Neural progenitor cell (in vitro differentiated cells): ENCODE measurements around the gene TSEN54. TPM values are rescaled to one million over a fixed set of nuclear protein-coding genes. Genes with fewer than 3 reads are reported as not detected.

Source experiments
- DNase-seq: peaks from one replicate; pipeline ENCODE4 v3.0.0-alpha.2; 2016; ENCODE audit warnings: low spot score
- H2AFZ ChIP-seq: fragments of 200-600 bp; sonication (generic); replicated peaks from 2 replicates; pipeline ENCODE4 v1.6.1; 2016; ENCODE audit warnings: antibody characterized with exemption
- H3F3A ChIP-seq: fragments of 200-600 bp; sonication (generic); 2 replicates; pipeline ENCODE4 v1.6.1; 2016; ENCODE audit warnings: antibody characterized with exemption, low read depth
- H3K27ac ChIP-seq: fragments of 200-600 bp; sonication (generic); 2 replicates; pipeline ENCODE4 v1.5.1; 2016; ENCODE audit warnings: mild to moderate bottlenecking
- H3K27me3 ChIP-seq: fragments of 200-600 bp; sonication (generic); 2 replicates; pipeline ENCODE4 v1.6.1; 2016; ENCODE audit warnings: mild to moderate bottlenecking, moderate library complexity
- H3K36me3 ChIP-seq: fragments of 200-600 bp; sonication (generic); 2 replicates; pipeline ENCODE4 v1.5.1; 2016
- H3K4me1 ChIP-seq: fragments of 200-600 bp; sonication (generic); 2 replicates; pipeline ENCODE4 v1.6.1; 2016; ENCODE audit warnings: mixed run types
- H3K4me2 ChIP-seq: fragments of 200-600 bp; sonication (generic); 2 replicates; pipeline ENCODE4 v1.6.1; 2016
- H3K4me3 ChIP-seq: fragments of 200-600 bp; sonication (generic); 2 replicates; pipeline ENCODE4 v1.5.1; 2016
- H3K79me2 ChIP-seq: fragments of 200-600 bp; sonication (generic); 2 replicates; pipeline ENCODE4 v1.6.1; 2016; ENCODE audit warnings: low read depth
- H3K9ac ChIP-seq: fragments of 200-600 bp; sonication (generic); 2 replicates; pipeline ENCODE4 v1.6.1; 2016
- H3K9me3 ChIP-seq: fragments of 200-600 bp; sonication (generic); 2 replicates; pipeline ENCODE4 v1.5.1; 2016; ENCODE audit warnings: low read depth
- H4K20me1 ChIP-seq: fragments of 200-600 bp; sonication (generic); 2 replicates; pipeline ENCODE4 v1.6.1; 2016; ENCODE audit warnings: low read depth
- H3K27ac Mint-ChIP-seq: 3 replicates; pipeline ENCODE4 v1.8.0; 2021; ENCODE audit warnings: mixed read lengths
- H3K27me3 Mint-ChIP-seq: 2 replicates; pipeline ENCODE4 v1.8.0; 2022; ENCODE audit warnings: low read depth, mild to moderate bottlenecking, inconsistent platforms, moderate library complexity, mixed read lengths; ENCODE audit not compliant: insufficient read depth
- H3K36me3 Mint-ChIP-seq: 3 replicates; pipeline ENCODE4 v1.8.0; 2021; ENCODE audit warnings: mixed read lengths
- H3K4me1 Mint-ChIP-seq: 3 replicates; pipeline ENCODE4 v1.8.0; 2021; ENCODE audit warnings: mixed read lengths
- H3K4me3 Mint-ChIP-seq: 3 replicates; pipeline ENCODE4 v1.8.0; 2021; ENCODE audit warnings: mild to moderate bottlenecking, moderate library complexity, mixed read lengths
- H3K9me3 Mint-ChIP-seq: 3 replicates; pipeline ENCODE4 v1.8.0; 2020; ENCODE audit warnings: mixed read lengths
- CTCF ChIP-seq: fragments of 200-600 bp; sonication (generic); IDR thresholded peaks from 2 replicates; pipeline ENCODE4 v1.5.1; 2017; ENCODE audit warnings: antibody characterized with exemption, mild to moderate bottlenecking
- EZH2 ChIP-seq: fragments of 200-600 bp; sonication (generic); IDR thresholded peaks from 2 replicates; pipeline ENCODE4 v1.6.1; 2017; ENCODE audit warnings: antibody characterized with exemption, mild to moderate bottlenecking, moderate library complexity
- EZH2phosphoT487 ChIP-seq: fragments of 200-600 bp; sonication (generic); IDR thresholded peaks from 2 replicates; pipeline ENCODE4 v1.6.1; 2017; ENCODE audit warnings: antibody characterized with exemption
- total RNA-seq: library from RNA; depleted of rRNA; stranded (reverse); fragments of >200 nt; gene quantifications from 2 replicates; pipeline ENCODE4 v1.2.3, GENCODE V29; 2015; ENCODE audit warnings: low replicate concordance

Gene TSEN54
- total RNA-seq, 1 donor from 2014 or later = 20.5 TPM

- H3K9ac ChIP-seq = no peak overlapping the region
- Mint-ChIP-seq H3K36me3 (no peaks in the 10 kb centered on the region), H3K27me3 (peaks cover 15% of the 10 kb centered on the region), H3K4me3 (no peak overlapping the region), H3K27ac (no peak overlapping the region), H3K9me3 (no peaks in the 10 kb centered on the region), H3K4me1 (peaks cover 30% of the 10 kb centered on the region)
- no peak overlapping the region for H3K4me2 ChIP-seq
- peaks cover 18% of the 10 kb centered on the region for H3K4me1 ChIP-seq
- H3K27me3 ChIP-seq = no peaks in the 10 kb centered on the region
- H3K79me2 ChIP-seq = peaks cover 32% of the 10 kb centered on the region
- H3F3A ChIP-seq = peaks cover 12% of the 10 kb centered on the region
- H3K36me3 ChIP-seq = no peaks in the 10 kb centered on the region
- H3K4me3 ChIP-seq = no peak overlapping the region
- H4K20me1 ChIP-seq = peaks cover 61% of the 10 kb centered on the region
- no peak overlapping the region for H3K27ac ChIP-seq
- H2AFZ ChIP-seq = no peak overlapping the region
- TF ChIP-seq EZH2phosphoT487 = no peak
- TF ChIP-seq EZH2 = no peak
- no peak for TF ChIP-seq CTCF
- DNase-seq = no peak
- no peaks in the 10 kb centered on the region for H3K9me3 ChIP-seq
Measured at GRCh38 chr17:75530837-75531720, 14.8 kb downstream of the TSEN54 start.

GRCh38 chr17:75531721-75532072 is 15.4 kb downstream of the TSEN54 start:
- H3K9me3 ChIP-seq = no peaks in the 10 kb centered on the region
- H3K9ac ChIP-seq = no peak overlapping the region
- H4K20me1 ChIP-seq = peaks cover 62% of the 10 kb centered on the region
- H3K4me2 ChIP-seq = no peak overlapping the region
- no peaks in the 10 kb centered on the region for H3K9me3 Mint-ChIP-seq
- H3K36me3 ChIP-seq = no peaks in the 10 kb centered on the region
- H3K27ac Mint-ChIP-seq = no peak overlapping the region
- H3K4me3 Mint-ChIP-seq = no peak overlapping the region
- H3K27ac ChIP-seq = no peak overlapping the region
- no peaks in the 10 kb centered on the region for H3K36me3 Mint-ChIP-seq
- no peaks in the 10 kb centered on the region for H3K27me3 ChIP-seq
- peaks cover 27% of the 10 kb centered on the region for H3K4me1 Mint-ChIP-seq
- no peak for TF ChIP-seq EZH2
- TF ChIP-seq EZH2phosphoT487 = no peak
- no peak for TF ChIP-seq CTCF
- no peak overlapping the region for H3K4me3 ChIP-seq
- no peak overlapping the region for H2AFZ ChIP-seq
- H3K4me1 ChIP-seq = peaks cover 19% of the 10 kb centered on the region
- H3F3A ChIP-seq = peaks cover 6% of the 10 kb centered on the region
- H3K27me3 Mint-ChIP-seq = peaks cover 9% of the 10 kb centered on the region
- DNase-seq = no peak
- peaks cover 27% of the 10 kb centered on the region for H3K79me2 ChIP-seq

- TF ChIP-seq CTCF = no peak
- no peak for TF ChIP-seq EZH2phosphoT487
- TF ChIP-seq EZH2 = no peak
- no peak overlapping the region for H3K4me2 ChIP-seq
- peaks cover 23% of the 10 kb centered on the region for H3K4me1 ChIP-seq
- H3K27me3 ChIP-seq = no peaks in the 10 kb centered on the region
- H3F3A ChIP-seq = no peaks in the 10 kb centered on the region
- no peaks in the 10 kb centered on the region for H3K36me3 ChIP-seq
- no peaks in the 10 kb centered on the region for H3K9me3 ChIP-seq
- DNase-seq = peak; percentile 31
- Mint-ChIP-seq H3K27me3 (peaks cover 7% of the 10 kb centered on the region), H3K4me3 (no peak overlapping the region), H3K27ac (peak overlapping the region; percentile 79), H3K4me1 (peaks cover 26% of the 10 kb centered on the region), H3K36me3 (no peaks in the 10 kb centered on the region), H3K9me3 (no peaks in the 10 kb centered on the region)
- H2AFZ ChIP-seq = no peak overlapping the region
- H3K27ac ChIP-seq = peak overlapping the region; percentile 53
- peaks cover 36% of the 10 kb centered on the region for H4K20me1 ChIP-seq
- H3K79me2 ChIP-seq = peaks cover 21% of the 10 kb centered on the region
- no peak overlapping the region for H3K9ac ChIP-seq
- no peak overlapping the region for H3K4me3 ChIP-seq
Measured at GRCh38 chr17:75535119-75535537, 18.8 kb downstream of the TSEN54 start.
